ENCODE data around the gene DMRT1. TPM values are rescaled to one million over a fixed set of nuclear protein-coding genes. Genes with fewer than 3 reads are reported as not detected.

The DMRT1 gene
- not detected in 2 replicates for total RNA-seq

GRCh38 chr9:841371-842209 lies at the start of gene DMRT1:
DMRT1 (plus strand) TSS chr9:841697; CDS start chr9:841839, 142 bp downstream.

GRCh38 chr9:976258-976942 lies 134.9 kb downstream of the DMRT1 start, which contains the start of gene DMRT3:
DMRT3 (plus strand) TSS chr9:976655; CDS start chr9:977002, 347 bp downstream.

Small RNA genes within 50 kb of the gene (small RNA-seq; reads per million reads assigned to genes)
- not detected for gene RNU6-1073P

Other genes with a start within 250 kb of the DMRT1 start
- gene DMRT3, start 135.0 kb downstream of the DMRT1 start, total RNA-seq = not detected in 2 replicates
- 0.39 TPM in 1 of 2 replicates, not detected in the other for gene DMRT2, start 208.7 kb downstream of the DMRT1 start, total RNA-seq